PFSK-1 (cell line): Measurements from ENCODE around the gene FDX2.

Experiments used
- FOXP2 ChIP-seq: optimal IDR thresholded peaks from 2 replicates; pipeline ENCODE3; 2011; ENCODE audit warnings: borderline replicate concordance, control low read depth, inconsistent platforms; ENCODE audit not compliant: insufficient read depth; ENCODE audit errors: extremely low read length, extremely low read depth
- POLR2AphosphoS5 ChIP-seq: IDR thresholded peaks from 2 replicates; pipeline ENCODE4 v1.6.1; 2012; ENCODE audit warnings: low read depth, mild to moderate bottlenecking, control low read depth, low read length, moderate library complexity
- REST ChIP-seq, 2 experiments: IDR thresholded peaks; 2 replicates each; pipeline versions ENCODE4 v1.6.1 to v1.8.0; 2011 to 2012; ENCODE audit warnings: low read depth in 2 of 2, low read length in 2 of 2, control low read depth in 1 of 2, inconsistent platforms in 1 of 2, mild to moderate bottlenecking in 1 of 2, moderate library complexity in 1 of 2; ENCODE audit not compliant: insufficient read depth in 1 of 2
- SIN3A ChIP-seq: IDR thresholded peaks from 2 replicates; pipeline ENCODE4 v1.6.1; 2012; ENCODE audit warnings: mild to moderate bottlenecking, low read length, moderate library complexity, borderline replicate concordance; ENCODE audit not compliant: insufficient read depth
- TAF1 ChIP-seq: IDR thresholded peaks from 2 replicates; pipeline ENCODE4 v1.6.1; 2012; ENCODE audit warnings: low read length, control low read depth, borderline replicate concordance; ENCODE audit not compliant: insufficient read depth

- TF ChIP-seq POLR2AphosphoS5: peak; percentile 95
- TF ChIP-seq SIN3A: peak; percentile 96; the same call in 1 of the 2 replicates
- peak; percentile 47; the same call in 1 of the 2 replicates for TF ChIP-seq TAF1
- TF ChIP-seq FOXP2: no peak
- TF ChIP-seq REST (IDR thresholded peaks at IDR 0.05; ENCODE audit: insufficient read depth in 1 of 2, low read depth in 2 of 2, low read length in 2 of 2): no peak
These were observed at the start of gene FDX2 for GRCh38 chr19:10315335-10316214.
